GM03348 (cell line): ENCODE measurements around the gene MPP7.

ENCODE experiments used
- DNase-seq: peaks from one replicate; pipeline ENCODE4 v3.0.0; 2012; ENCODE audit warnings: low spot score

The MPP7 gene

GRCh38 chr10:28266449-28267224 is 36.2 kb downstream of the MPP7 start:
- DNase-seq, result no peak

GRCh38 chr10:28263136-28263857 is 39.6 kb downstream of the MPP7 start:
- DNase-seq, result no peak

GRCh38 chr10:28256776-28257175 is 46.1 kb downstream of the MPP7 start:
- no peak for DNase-seq

GRCh38 chr10:28254290-28254985 is 48.4 kb downstream of the MPP7 start:
- peak; percentile 25 for DNase-seq

- peak; percentile 5 for DNase-seq
Observed at GRCh38 chr10:28253169-28253785, 49.6 kb downstream of the MPP7 start.
